IPS-15b (cell line): Measurements from ENCODE around the gene DPP10.

Source experiments
- H3K27me3 ChIP-seq: one replicate; pipeline ENCODE4 v1.6.1; 2013; ENCODE audit warnings: low read length; ENCODE audit not compliant: control insufficient read depth, insufficient read depth
- H3K36me3 ChIP-seq: one replicate; pipeline ENCODE4 v1.6.1; 2013; ENCODE audit warnings: low read length; ENCODE audit not compliant: control insufficient read depth, insufficient read depth
- H3K4me1 ChIP-seq: one replicate; pipeline ENCODE4 v1.6.1; 2013; ENCODE audit warnings: mild to moderate bottlenecking, low read length; ENCODE audit not compliant: control insufficient read depth, insufficient read depth
- H3K4me3 ChIP-seq: one replicate; pipeline ENCODE4 v1.5.1; 2013; ENCODE audit warnings: low read depth, low read length
- H3K9ac ChIP-seq: one replicate; pipeline ENCODE4 v1.6.1; 2013; ENCODE audit warnings: low read depth, mild to moderate bottlenecking, low read length
- H3K9me3 ChIP-seq: one replicate; pipeline ENCODE4 v1.6.1; 2013; ENCODE audit warnings: mild to moderate bottlenecking, low read length; ENCODE audit not compliant: control insufficient read depth, insufficient read depth

The DPP10 gene

DNA sequence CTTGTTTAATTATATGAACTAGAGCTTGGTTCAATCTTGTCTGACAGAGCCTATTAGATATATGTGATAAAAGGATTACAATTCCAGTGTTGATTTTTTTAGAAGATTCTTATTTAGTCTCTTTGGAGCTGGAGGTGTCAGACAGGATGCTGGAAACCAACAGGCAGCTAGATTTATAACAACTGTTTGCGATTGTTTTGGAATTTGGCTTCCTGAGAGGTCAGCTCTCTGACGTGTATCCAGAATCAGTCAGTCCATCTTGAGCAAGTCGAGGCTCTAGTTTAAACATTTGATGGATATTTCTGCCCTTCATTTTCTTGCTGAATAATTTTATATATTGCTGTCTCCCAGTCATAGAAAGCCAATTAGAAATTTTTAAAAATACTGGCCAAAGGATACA, 1062.9 kb downstream of the DPP10 start:
- no peaks in the 10 kb centered on the region for H3K4me1 ChIP-seq
- H3K4me3 ChIP-seq, result no peak overlapping the region
- no peak overlapping the region for H3K9ac ChIP-seq
- no peaks in the 10 kb centered on the region for H3K9me3 ChIP-seq
- H3K36me3 ChIP-seq, result no peaks in the 10 kb centered on the region
- H3K27me3 ChIP-seq, result no peaks in the 10 kb centered on the region

DNA sequence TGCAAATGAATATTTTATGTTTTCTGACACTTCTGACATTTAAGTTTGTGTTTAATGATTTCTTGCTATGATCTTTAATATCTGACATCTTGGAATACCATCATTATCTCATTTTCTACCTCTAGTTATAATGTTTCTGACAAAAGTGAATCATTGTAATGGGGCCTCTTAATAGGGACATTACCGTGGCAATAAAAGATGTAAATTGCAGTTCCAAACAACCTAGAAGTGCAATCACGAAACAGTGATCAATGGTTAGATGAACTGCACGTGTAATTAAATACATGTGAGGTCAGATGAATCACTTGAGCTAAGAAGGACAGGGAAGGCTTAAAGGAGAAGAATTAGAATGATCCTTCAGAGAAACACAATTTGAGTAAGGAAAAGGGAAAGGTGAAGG, 1078.3 kb downstream of the DPP10 start:
- Histone ChIP-seq H3K4me3 (no peak overlapping the region), H3K27me3 (no peaks in the 10 kb centered on the region), H3K4me1 (peaks cover 7% of the 10 kb centered on the region), H3K36me3 (no peaks in the 10 kb centered on the region), H3K9ac (no peak overlapping the region), H3K9me3 (no peaks in the 10 kb centered on the region)

DNA sequence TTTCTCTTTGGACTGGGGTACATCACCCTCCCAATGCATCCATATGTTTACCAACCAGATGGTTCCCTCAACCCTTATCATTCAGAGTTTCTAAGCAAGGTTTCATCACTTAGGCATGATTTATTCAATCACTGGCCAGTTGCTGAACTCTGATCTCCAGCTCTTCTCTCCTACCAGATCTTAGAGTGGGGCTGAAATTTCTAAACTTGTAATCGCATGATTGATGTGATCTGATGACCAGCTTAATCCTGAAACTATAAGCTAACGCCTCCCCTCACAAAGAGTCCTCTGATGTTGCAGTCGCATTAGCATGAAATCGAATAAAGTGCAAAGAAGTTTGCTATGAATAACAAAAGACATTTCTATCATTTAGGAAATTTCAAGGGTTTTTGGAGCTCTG, 1082.0 kb downstream of the DPP10 start:
- Histone ChIP-seq H3K9me3 (no peaks in the 10 kb centered on the region), H3K36me3 (no peaks in the 10 kb centered on the region), H3K4me3 (no peak overlapping the region), H3K27me3 (no peaks in the 10 kb centered on the region), H3K9ac (no peak overlapping the region), H3K4me1 (peaks cover 7% of the 10 kb centered on the region)

DNA sequence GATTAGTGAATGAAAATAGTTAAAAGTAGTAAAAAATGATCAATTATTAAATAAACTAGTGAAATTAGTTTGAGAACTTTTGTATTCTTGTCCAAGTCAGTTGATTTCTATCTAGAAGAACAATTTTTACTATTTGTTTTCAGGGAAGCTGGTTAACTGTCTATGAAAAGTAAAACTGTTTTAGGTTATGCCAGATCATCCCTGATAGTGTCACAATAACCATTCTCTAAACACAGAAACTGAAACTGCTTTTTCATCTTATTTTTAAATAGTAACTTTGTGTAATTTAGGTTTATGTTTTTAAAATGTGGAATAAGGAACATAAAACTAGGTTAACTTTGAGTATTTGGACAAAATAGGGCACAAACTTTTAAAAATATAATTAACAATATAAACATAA, 1087.2 kb downstream of the DPP10 start:
- Histone ChIP-seq H3K9me3 (no peaks in the 10 kb centered on the region), H3K4me3 (no peak overlapping the region), H3K27me3 (no peaks in the 10 kb centered on the region), H3K36me3 (no peaks in the 10 kb centered on the region), H3K4me1 (peaks cover 2% of the 10 kb centered on the region), H3K9ac (no peak overlapping the region)

DNA sequence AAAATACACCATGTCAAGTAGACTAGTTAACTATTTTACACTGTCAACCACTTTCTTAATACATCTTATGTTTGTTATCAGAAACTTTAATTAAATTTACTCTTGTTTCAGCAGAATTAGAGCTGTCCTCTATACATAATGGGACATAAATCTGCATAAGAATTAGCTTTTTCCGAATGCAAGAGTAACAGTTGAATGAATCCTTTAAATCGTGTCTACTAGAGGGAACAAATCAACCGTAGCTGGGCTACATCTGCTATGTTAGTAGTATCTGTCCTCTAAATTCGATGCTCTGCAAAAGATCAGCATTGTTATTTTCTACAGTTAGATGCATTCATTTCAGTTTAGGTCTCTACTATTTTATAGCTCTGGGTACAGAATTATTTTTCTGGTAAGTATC, 1090.6 kb downstream of the DPP10 start:
- no peaks in the 10 kb centered on the region for H3K36me3 ChIP-seq
- no peaks in the 10 kb centered on the region for H3K4me1 ChIP-seq
- no peak overlapping the region for H3K9ac ChIP-seq
- no peaks in the 10 kb centered on the region for H3K27me3 ChIP-seq
- no peaks in the 10 kb centered on the region for H3K9me3 ChIP-seq
- H3K4me3 ChIP-seq, result no peak overlapping the region

DNA sequence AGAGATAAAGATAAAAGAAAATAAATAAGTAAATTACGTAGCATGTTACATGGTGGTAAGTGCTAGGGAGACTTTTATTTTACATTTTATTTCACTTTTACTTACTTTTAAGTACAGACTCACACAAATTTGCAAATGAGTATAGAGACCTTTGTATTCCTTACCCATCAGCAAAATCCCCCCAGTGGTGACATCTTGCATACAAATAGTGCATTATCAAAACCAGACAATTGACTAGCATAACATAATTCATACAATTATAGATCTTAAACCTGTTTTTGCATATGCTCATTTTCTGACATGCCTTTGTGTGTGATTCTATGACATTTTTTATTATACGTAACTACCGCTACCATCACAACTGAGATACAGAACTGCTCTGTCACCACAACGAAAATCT, 1099.4 kb downstream of the DPP10 start:
- Histone ChIP-seq H3K4me3 (no peak overlapping the region), H3K27me3 (no peaks in the 10 kb centered on the region), H3K9ac (no peak overlapping the region), H3K4me1 (peaks cover 5% of the 10 kb centered on the region), H3K9me3 (no peaks in the 10 kb centered on the region), H3K36me3 (no peaks in the 10 kb centered on the region)

DNA sequence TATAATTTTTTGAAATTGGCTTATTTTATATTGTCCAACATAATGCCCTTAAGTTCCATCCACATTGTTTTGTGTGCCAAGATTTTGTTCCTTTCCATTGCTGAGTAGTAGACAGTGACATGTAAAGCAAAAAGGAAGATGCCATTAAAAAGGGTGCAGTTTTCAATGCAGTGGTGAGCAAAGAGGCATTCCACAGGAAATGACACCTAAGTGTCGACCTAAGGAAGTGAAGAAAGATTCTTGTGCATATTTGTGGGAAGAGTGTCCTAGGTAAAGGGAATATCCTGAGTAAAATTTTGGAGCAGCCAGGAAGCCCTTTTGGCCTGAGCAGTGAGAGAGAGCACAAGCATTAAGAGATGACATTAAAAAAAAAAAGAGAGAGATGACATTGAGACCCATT, 1099.9 kb downstream of the DPP10 start:
- H3K9ac ChIP-seq, result no peak overlapping the region
- no peaks in the 10 kb centered on the region for H3K36me3 ChIP-seq
- no peaks in the 10 kb centered on the region for H3K9me3 ChIP-seq
- H3K4me1 ChIP-seq, result peaks cover 5% of the 10 kb centered on the region
- H3K4me3 ChIP-seq, result no peak overlapping the region
- H3K27me3 ChIP-seq, result no peaks in the 10 kb centered on the region

DNA sequence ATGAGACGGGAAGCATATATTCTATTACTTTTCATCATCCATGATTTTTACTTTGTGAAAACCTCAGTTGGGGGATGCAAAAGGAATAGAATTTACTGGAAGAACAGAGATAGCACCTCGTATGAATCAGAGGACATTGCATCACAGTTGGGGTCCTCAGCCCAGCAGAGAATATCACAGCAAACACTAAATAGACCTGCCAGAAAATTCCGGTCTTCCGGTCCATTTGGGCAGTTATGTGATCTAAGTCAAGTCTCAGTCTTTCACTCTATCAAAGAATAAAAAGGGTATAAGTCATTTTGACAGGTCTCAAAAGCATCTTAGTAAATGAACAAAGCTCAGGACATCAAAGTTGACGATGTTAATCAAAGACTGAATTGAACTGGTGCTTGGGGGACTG, 1100.6 kb downstream of the DPP10 start:
- Histone ChIP-seq H3K4me1 (peaks cover 5% of the 10 kb centered on the region), H3K9ac (no peak overlapping the region), H3K36me3 (no peaks in the 10 kb centered on the region), H3K4me3 (no peak overlapping the region), H3K9me3 (no peaks in the 10 kb centered on the region), H3K27me3 (no peaks in the 10 kb centered on the region)

DNA sequence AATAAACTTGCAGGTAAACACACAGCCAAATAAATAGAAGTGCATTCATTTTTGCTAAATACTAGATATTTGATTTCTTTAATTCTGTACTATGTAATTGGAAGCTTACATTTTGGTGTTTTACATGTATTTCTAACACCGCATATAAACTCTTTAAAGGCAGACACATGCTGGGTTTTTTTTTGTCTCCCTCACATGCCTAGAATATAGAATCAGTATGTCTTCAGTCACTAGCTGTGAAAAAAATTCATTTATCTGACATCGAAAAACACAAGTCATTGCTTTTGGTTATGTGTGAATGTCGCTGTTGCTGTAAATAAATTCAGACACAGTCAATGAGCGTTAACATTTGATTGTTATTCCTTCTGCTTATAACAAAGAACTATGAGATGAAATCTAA, 1101.0 kb downstream of the DPP10 start:
- H3K9ac ChIP-seq, result no peak overlapping the region
- no peak overlapping the region for H3K4me3 ChIP-seq
- H3K27me3 ChIP-seq, result no peaks in the 10 kb centered on the region
- no peaks in the 10 kb centered on the region for H3K36me3 ChIP-seq
- peaks cover 5% of the 10 kb centered on the region for H3K4me1 ChIP-seq
- H3K9me3 ChIP-seq, result no peaks in the 10 kb centered on the region

DNA sequence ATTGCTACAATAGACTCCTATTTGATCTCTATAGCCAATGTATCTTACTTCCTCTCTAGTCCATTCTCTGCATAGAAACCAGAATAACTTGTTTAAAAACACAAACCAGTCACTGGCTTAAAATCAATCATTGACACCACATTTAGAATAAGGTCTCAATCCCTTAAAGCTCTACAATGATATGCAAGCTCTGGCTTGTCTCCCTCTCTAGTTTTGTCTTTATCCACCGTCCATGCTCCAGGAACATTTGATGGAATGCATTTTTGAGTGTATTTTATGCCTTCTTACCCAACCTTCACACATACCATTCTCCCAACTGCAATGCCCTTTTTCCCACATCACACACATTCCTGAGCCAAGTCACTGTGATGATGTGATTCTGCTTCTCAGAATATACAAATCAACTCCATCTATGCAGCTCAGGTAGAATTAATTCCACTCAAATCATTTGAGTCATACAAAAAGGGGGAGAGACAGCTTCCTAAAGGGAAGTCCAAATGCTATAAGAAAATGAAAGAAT, 1107.2 kb downstream of the DPP10 start:
- H3K9ac ChIP-seq, result no peak overlapping the region
- no peaks in the 10 kb centered on the region for H3K4me1 ChIP-seq
- no peaks in the 10 kb centered on the region for H3K9me3 ChIP-seq
- H3K4me3 ChIP-seq, result no peak overlapping the region
- no peaks in the 10 kb centered on the region for H3K36me3 ChIP-seq
- H3K27me3 ChIP-seq, result no peaks in the 10 kb centered on the region

DNA sequence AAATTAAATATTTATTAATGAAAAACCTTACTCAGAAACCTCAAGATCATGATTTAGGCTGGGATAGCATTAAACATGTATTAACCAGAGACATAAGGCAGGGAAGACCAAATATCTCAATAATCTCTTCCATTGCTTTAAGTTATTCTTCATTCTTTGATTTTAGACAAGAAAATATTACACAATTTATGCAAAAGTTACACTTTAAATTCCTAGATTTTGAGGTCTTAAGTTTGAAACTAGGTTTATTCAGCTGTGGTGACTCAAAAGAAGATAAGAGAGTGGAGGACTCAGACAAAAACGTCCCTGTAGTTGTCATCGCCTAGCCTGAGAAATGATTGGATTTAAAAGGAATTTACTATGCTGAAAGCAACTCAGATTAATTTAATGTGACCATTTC, 1110.3 kb downstream of the DPP10 start:
- no peaks in the 10 kb centered on the region for H3K27me3 ChIP-seq
- H3K4me3 ChIP-seq, result no peak overlapping the region
- H3K4me1 ChIP-seq, result no peaks in the 10 kb centered on the region
- no peak overlapping the region for H3K9ac ChIP-seq
- H3K36me3 ChIP-seq, result no peaks in the 10 kb centered on the region
- H3K9me3 ChIP-seq, result no peaks in the 10 kb centered on the region

DNA sequence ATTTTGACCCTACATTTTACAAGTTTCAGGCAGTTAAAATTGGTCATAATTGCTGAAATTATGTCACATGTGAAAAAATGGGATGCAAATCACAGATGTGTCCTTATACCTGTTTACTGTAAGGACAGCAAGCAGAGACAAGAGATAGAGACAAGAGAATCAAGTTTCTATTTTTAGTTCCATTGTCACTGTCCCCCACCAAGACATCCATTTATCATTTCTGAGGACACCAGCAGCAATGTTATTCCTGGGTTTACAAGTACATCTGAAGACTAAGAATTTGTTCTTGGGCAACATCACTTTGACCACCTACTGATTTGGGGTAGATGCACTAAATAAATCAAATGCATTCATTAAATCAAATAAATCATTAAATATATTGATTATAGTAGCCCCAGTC, 1111.7 kb downstream of the DPP10 start:
- Histone ChIP-seq H3K4me1 (peaks cover 10% of the 10 kb centered on the region), H3K4me3 (no peak overlapping the region), H3K27me3 (no peaks in the 10 kb centered on the region), H3K9me3 (no peaks in the 10 kb centered on the region), H3K9ac (no peak overlapping the region), H3K36me3 (no peaks in the 10 kb centered on the region)

DNA sequence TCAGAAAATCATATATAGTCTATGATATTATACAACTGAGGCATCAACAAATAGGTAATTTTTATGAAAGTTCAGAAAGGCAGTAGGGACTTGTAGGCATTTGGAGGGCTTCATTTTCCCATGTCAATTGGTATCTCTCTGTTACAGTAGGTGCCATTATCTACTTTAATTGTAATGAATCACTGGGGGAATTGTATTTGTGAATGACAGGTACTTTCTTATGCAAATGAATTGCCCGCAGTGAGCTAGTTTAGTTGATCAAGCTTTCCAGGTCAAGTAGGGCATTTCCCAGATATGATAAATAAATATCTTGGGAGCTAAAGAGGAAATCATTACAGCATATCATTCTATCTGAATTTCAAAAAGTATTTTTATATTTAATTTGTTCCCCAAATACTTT, 1116.3 kb downstream of the DPP10 start:
- Histone ChIP-seq H3K9ac (no peak overlapping the region), H3K27me3 (no peaks in the 10 kb centered on the region), H3K4me3 (no peak overlapping the region), H3K9me3 (no peaks in the 10 kb centered on the region), H3K4me1 (peaks cover 10% of the 10 kb centered on the region), H3K36me3 (no peaks in the 10 kb centered on the region)
